GM19328 (cell line): Measurements from ENCODE around the gene C1QTNF1.

ENCODE experiments used
- ATAC-seq: cut with Tn5 transposase; IDR thresholded peaks from one replicate; pipeline ENCODE4 v1.9.1; 2021; ENCODE audit warnings: mild to moderate bottlenecking, moderate library complexity; ENCODE audit not compliant: unreplicated experiment

C1QTNF1 gene

GRCh38 chr17:78992542-78993212 is 31.3 kb upstream of the C1QTNF1 start:
- no peak for ATAC-seq

DNA sequence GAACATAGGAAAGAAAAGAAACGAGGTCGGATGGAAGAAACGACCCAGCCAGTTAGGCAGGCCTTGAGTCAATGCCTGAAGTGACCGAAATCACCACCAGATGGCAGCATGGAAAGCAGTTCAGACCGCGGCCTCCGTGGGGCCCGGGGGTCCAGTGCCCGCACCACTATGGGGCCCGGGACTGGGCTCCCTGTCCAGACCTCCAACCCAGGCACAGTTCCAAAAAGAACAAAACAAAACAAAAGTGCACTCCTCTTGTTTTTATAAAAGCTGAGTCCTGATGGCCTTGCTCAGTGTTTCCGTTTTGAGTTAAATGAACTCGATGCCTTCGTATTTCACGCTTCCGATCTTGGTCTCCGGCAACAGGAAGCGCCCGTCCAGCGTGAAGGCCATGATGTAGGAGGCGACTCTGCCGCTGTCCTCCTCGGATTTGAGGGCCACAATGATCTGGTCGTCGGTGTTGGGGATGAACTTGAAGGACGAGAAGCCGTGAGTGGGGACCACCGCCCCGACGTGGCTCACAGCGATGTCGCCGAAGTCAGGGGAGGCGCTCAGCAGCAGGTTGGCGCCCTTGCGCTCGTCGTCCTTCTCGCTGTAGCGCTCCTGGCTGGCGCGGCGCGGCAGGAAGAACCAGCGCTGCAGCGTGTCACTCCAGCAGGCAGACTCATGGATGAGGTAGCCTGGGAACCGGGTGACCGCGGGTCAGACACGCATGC is 30.6 kb upstream of the C1QTNF1 start:
- no peak for ATAC-seq

DNA sequence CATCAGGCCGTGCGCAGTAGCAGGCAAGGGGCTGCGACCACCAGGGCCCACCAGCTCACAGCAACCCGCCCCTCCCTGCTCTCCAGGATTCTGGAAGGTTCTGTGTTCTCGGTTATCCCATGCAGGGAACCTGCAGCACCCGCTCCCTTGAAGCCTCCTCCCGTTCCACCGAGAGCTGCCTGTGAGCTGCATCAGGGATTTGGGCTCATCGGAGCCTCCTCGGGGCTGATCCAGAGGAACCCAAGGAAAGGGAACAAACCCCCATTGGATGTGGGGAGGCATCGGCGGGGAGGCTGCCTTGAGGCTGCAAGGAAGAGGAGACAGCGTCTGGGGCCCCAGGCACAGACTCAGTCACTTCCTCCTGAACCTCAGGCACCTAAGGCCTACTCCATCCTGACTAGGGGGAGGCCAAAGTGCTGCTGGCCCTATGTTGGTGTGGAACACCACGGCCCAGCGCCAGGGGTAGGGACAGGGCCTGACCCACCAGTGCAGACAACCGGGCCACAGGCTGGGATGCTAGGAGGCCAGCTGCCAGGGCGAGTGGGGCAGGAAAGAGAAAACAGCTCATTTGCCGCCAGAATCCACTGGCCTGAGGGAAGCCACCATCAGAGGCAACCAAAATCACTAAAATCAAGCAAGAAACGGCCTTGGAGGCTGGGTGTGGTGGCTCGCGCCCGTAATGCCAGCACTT is 29.8 kb upstream of the C1QTNF1 start:
- ATAC-seq: no peak

- ATAC-seq: no peak
Measured at GRCh38 chr17:78995022-78995760, 28.8 kb upstream of the C1QTNF1 start.

- ATAC-seq: no peak
Measured at GRCh38 chr17:78995761-78996451, 28.1 kb upstream of the C1QTNF1 start.

GRCh38 chr17:78996781-78997201 is 27.2 kb upstream of the C1QTNF1 start:
- ATAC-seq: no peak

- no peak for ATAC-seq
Measured at GRCh38 chr17:78997231-78997741, 26.7 kb upstream of the C1QTNF1 start.

GRCh38 chr17:78997881-78998280 is 26.1 kb upstream of the C1QTNF1 start:
- ATAC-seq: no peak

DNA sequence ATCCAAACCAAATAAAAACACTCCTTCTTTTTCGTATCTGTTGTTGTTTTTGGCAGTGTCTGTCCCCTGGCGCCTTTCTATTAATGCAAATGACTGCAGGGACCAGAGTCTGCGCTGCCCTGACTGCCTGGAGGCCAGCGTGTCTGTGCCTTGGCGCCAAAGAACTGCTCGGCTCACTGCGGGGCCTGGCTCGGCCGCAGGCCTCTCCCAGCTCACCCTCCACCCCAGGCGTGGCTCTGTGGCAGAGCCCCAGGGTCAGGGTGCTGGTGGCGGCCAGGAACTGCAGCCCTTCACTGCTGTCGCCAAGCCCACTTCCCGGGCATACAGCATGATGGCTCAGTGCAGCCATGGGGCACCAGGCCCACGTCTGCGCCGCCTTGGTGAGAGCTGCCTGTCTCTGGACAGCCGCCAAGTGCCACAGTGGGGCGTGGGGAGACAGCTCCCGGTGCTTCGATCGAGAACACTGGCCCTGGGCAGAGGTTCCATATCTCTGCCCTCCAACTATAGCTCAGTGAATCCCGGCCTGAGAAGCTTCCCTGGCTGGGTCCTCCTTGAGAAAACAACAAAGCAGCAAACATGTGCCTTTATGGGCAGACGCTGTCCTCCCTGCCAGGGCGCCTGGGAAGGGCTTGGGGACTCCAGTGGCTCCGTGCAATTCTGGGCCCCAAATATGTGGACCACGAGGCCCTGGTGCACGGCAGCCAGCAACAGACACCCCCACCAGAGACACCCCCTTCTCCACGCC is 25.5 kb upstream of the C1QTNF1 start:
- ATAC-seq: no peak

- no peak for ATAC-seq
Measured at GRCh38 chr17:78999056-78999768, 24.8 kb upstream of the C1QTNF1 start.

DNA sequence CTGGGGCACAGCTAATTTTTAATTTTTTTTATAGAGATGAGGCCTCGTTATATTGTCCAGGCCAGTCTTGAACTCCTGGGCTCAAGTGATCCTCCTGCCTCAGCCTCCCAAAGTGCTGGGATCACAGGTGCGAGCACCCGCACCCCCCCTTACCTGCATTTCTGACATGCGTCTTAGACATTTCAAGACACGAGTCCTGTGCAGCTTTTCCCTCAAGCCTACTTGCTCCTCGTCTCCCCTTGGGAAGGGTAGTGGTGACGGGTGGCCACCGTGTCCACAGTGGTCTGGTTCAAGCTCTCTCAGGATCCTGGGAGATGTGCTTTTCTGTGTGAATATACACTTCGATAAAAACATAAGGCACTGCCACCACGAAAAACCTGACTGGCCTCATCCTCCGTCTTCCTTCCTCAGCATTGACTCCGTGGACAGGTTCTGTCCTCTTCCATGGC is 24.0 kb upstream of the C1QTNF1 start:
- ATAC-seq: no peak

- ATAC-seq: no peak
Measured at GRCh38 chr17:79000396-79001189, 23.4 kb upstream of the C1QTNF1 start.

DNA sequence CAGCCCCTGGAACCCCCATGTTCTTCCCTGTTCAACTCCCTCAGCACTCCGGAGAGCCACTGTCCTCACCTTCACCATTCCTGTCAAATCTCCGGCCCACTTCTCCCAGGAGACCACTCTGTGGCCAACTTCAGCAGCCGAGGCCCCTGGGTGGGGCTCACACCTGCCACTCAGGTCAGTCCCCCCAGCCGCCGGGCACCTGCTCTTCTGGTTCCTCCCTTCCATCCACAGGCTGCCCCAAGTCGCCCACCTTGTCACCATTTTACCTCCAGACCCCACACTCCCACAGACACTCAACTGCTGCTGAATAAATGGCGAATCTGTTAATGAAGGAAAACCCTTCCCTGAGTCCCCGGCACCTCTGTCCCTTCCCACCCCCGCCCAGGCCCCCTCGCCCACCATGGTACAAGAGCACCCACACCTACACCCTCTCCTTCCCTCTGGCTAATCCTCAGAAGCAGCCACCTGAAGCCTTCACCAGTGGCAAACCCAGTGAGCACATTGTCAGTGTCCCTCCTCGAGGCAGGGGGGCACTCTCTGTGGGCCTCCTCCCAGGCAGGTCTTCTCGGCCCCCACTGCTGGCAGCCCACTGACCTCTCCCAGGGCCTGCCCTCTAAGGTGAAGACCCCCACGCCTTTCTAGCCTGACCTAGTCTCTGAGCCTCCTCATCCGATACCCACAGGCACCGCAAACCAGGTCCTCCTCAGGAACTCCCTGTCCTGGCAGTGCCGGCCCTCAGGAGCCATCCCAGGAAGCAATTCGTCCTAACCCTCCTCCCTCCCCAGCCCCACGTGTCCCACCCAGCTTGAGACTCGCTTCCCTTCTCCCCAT is 22.6 kb upstream of the C1QTNF1 start:
- ATAC-seq: no peak

DNA sequence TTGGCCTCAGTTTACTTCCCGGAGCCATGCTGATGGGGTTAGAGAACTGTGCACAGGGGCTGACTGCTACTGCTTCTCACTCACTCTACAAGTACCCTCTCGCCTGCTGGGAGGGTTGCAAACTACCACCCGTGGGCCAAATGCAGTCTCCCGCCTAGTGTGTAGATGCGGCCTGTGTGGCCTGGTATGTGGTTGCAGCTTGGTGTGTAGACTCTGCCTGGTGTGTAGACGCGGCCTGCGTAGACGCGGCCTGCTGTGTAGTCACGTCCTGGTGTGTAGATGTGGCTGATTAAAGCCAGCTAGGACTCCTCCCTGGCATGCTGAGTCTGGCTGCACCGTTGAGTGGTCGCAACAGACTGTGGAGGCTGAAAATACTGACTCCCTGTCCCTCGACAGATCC is 21.7 kb upstream of the C1QTNF1 start:
- no peak for ATAC-seq

DNA sequence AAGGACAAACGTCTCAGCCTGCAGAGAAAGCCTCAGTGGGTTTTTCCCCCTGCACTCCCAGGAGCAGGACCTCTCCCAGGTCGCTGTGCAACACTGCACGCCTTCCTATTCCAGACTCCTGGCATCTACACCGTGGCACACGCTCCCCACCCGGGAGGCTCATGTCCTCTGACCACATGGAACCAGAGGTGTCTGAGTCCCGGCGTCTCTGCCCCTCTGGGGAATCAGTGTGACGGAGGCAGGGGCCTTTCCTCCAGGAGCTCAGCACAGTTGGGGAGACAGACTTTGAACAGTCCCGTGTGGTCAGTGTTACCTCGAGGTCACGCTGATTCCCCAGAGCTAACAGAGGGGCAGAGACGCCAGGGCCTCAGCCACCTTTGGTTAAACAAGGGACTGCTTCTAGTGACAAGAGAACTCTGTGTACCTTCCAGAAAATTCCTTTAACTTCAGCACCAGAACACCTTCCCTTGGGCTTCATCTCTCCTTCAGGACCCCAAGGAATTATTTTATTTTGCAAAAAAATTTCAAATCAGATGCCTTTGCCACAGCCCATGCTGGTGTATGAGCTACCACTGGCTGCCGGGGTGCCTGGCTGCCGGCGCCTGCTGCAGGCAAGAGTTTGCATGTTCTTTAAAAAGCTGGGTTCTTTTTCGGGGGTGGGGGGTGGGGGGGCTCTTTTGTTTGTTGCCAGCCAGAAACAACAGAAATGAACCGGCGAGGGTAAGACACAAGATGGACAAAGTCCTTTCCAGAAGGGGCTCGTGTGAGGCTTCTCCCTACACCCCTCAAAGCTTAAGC is 21.0 kb upstream of the C1QTNF1 start:
- ATAC-seq: no peak

GRCh38 chr17:79003661-79004411 is 20.1 kb upstream of the C1QTNF1 start:
- ATAC-seq: no peak
